K562 (cell line): ENCODE data around the gene LZTR1.

Experiments
- CTBP1 ChIP-seq: fragments of 450-650 bp; IDR thresholded peaks from 2 replicates; pipeline ENCODE4 v1.6.1; 2016; ENCODE audit warnings: borderline replicate concordance
- KLF16 ChIP-seq: IDR thresholded peaks from 2 replicates; pipeline ENCODE4 v1.6.1; 2016; ENCODE audit warnings: antibody characterized with exemption
- TEAD1 ChIP-seq, 2 experiments: fragments of 450-650 bp in 1 of 2; sonication (generic) in 1 of 2; formaldehyde crosslinking; IDR thresholded peaks; 2 replicates each; pipeline versions ENCODE4 v1.4.0 to v1.8.0; 2020 to 2022; ENCODE audit warnings: mild to moderate bottlenecking in 2 of 2, missing genetic modification reagents in 1 of 2
- U2AF2 ChIP-seq: fragments of 200-400 bp; formaldehyde crosslinking; optimal IDR thresholded peaks from 2 replicates; pipeline ENCODE3; 2017; ENCODE audit warnings: low read depth, mild to moderate bottlenecking, low read length
- ZNF699 ChIP-seq: fragments of 250-450 bp; sonication (Bioruptor Pico); IDR thresholded peaks from 2 replicates; pipeline ENCODE4 v1.8.0; 2021; ENCODE audit warnings: mild to moderate bottlenecking, moderate library complexity; ENCODE audit not compliant: insufficient replicate concordance
- ZNF778 ChIP-seq: fragments of 450-650 bp; formaldehyde crosslinking; IDR thresholded peaks from 2 replicates; pipeline ENCODE4 v1.4.0; 2020; ENCODE audit warnings: mild to moderate bottlenecking, moderate library complexity
- TF ChIP-seq, protein P1 (sequence below), 2 experiments: fragments of 450-650 bp; formaldehyde crosslinking in 1 of 2; IDR thresholded peaks; 2 replicates each; pipeline versions ENCODE4 v1.4.0 to v1.6.1; 2014 to 2020; ENCODE audit warnings: mild to moderate bottlenecking in 2 of 2, borderline replicate concordance in 1 of 2, low read depth in 1 of 2

DNA sequence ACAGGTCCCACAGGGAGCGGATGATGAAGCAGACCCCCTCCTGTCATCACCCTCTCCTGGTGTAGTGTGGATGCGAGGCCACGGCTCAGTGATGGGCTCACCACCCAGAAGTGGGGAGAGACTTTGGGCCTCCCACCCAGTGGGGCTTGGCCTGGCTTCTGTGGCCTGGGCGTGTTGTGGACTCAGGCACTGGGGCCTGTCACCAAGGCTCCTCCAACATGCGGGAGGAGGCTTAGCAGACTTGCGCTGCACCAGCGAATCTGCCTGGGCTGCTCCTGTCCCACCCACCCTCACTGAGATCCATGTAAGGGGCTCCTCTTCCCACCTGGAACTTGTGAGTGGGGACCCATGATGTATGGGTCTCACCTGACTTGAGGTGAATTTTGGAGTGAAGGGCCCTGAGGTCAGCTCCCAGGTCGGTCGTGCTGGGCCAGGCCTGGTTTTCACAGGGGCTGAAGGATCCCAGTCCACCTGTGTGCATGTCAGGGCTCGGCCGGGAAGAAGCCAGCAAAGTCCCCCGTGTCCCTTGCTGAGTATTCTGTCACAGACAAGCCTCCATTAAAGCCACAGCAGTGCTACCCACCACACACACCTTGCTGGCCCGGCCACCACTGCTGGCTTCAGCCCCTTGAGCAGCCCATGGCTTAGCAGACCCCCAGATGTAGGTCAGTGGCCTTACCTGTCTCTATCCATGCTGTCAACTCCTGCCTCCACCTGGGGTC is 15.6 kb downstream of the LZTR1 start:
- no peak for TF ChIP-seq TEAD1 (CRISPR knock-in tag; IDR thresholded peaks at IDR 0.05)
- no peak for TF ChIP-seq ZNF699 (CRISPR knock-in tag)
- TF ChIP-seq, protein P1, sequence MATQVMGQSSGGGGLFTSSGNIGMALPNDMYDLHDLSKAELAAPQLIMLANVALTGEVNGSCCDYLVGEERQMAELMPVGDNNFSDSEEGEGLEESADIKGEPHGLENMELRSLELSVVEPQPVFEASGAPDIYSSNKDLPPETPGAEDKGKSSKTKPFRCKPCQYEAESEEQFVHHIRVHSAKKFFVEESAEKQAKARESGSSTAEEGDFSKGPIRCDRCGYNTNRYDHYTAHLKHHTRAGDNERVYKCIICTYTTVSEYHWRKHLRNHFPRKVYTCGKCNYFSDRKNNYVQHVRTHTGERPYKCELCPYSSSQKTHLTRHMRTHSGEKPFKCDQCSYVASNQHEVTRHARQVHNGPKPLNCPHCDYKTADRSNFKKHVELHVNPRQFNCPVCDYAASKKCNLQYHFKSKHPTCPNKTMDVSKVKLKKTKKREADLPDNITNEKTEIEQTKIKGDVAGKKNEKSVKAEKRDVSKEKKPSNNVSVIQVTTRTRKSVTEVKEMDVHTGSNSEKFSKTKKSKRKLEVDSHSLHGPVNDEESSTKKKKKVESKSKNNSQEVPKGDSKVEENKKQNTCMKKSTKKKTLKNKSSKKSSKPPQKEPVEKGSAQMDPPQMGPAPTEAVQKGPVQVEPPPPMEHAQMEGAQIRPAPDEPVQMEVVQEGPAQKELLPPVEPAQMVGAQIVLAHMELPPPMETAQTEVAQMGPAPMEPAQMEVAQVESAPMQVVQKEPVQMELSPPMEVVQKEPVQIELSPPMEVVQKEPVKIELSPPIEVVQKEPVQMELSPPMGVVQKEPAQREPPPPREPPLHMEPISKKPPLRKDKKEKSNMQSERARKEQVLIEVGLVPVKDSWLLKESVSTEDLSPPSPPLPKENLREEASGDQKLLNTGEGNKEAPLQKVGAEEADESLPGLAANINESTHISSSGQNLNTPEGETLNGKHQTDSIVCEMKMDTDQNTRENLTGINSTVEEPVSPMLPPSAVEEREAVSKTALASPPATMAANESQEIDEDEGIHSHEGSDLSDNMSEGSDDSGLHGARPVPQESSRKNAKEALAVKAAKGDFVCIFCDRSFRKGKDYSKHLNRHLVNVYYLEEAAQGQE (IDR thresholded peaks at IDR 0.05; ENCODE audit: borderline replicate concordance) = no peak
- TF ChIP-seq, protein P1 (CRISPR knock-in tag; IDR thresholded peaks at IDR 0.05; ENCODE audit: low read depth) = no peak
- TF ChIP-seq U2AF2 = no peak
- TF ChIP-seq ZNF778 (CRISPR knock-in tag) = no peak
- TF ChIP-seq CTBP1 = no peak
- no peak for TF ChIP-seq KLF16
